ENCODE data around the gene CEP104.

Gene CEP104

GRCh38 chr1:3799976-3800685, 56.9 kb downstream of the CEP104 start:
- no peak for DNase-seq (ENCODE audit: low spot score)

GRCh38 chr1:3796215-3797061, 60.6 kb downstream of the CEP104 start, which contains the start of gene LRRC47:
TSS of gene LRRC47 (minus strand) at chr1:3796498. CDS start at chr1:3796476, 22 bp downstream.
- peak; percentile 98 for DNase-seq (ENCODE audit: low spot score)

- DNase-seq (ENCODE audit: low spot score): no peak
Measured at GRCh38 chr1:3795453-3796214, 61.4 kb downstream of the CEP104 start.

GRCh38 chr1:3790952-3791351, 66.1 kb downstream of the CEP104 start:
- DNase-seq (ENCODE audit: low spot score): no peak

GRCh38 chr1:3790500-3790923, 66.5 kb downstream of the CEP104 start:
- no peak for DNase-seq (ENCODE audit: low spot score)

- DNase-seq (ENCODE audit: low spot score): no peak
Measured at GRCh38 chr1:3789421-3790300, 67.3 kb downstream of the CEP104 start.

- no peak for DNase-seq (ENCODE audit: low spot score)
Measured at GRCh38 chr1:3788756-3789420, 68.1 kb downstream of the CEP104 start.

- DNase-seq (ENCODE audit: low spot score): no peak
Measured at GRCh38 chr1:3787745-3788605, 69.0 kb downstream of the CEP104 start.

- DNase-seq (ENCODE audit: low spot score): no peak
Measured at GRCh38 chr1:3787349-3787715, 69.7 kb downstream of the CEP104 start.

- no peak for DNase-seq (ENCODE audit: low spot score)
Measured at GRCh38 chr1:3786468-3787348, 70.3 kb downstream of the CEP104 start.

GRCh38 chr1:3785456-3786157, 71.4 kb downstream of the CEP104 start:
- DNase-seq (ENCODE audit: low spot score): no peak

GRCh38 chr1:3785045-3785444, 72.0 kb downstream of the CEP104 start:
- DNase-seq (ENCODE audit: low spot score): no peak

- DNase-seq (ENCODE audit: low spot score): no peak
Measured at GRCh38 chr1:3783651-3784474, 73.1 kb downstream of the CEP104 start.

- DNase-seq (ENCODE audit: low spot score): no peak
Measured at GRCh38 chr1:3780901-3781300, 76.1 kb downstream of the CEP104 start.

GRCh38 chr1:3779912-3780416, 77.0 kb downstream of the CEP104 start:
- DNase-seq (ENCODE audit: low spot score): no peak

GRCh38 chr1:3779265-3779911, 77.6 kb downstream of the CEP104 start:
- DNase-seq (ENCODE audit: low spot score): no peak
